ENCODE measurements around the gene NT5C2.

DNA sequence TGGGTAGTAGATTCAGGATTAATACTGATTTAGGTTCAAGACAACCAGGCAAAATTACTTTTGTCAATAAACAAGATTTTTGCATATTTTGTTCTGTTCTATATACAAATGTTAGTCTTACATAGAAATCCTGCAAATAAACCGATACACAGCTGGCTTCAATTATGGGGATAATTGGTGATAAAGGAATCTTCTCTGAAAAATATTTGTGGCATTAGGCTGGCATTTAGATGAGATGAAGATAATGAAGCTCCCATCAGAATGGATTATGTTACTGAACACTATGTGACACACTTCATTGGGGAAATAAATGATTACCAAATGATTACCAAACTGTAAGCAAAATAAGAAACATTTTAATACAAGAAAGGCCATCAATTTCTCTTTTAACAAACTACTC lies 65.8 kb downstream of the NT5C2 start:
- TF ChIP-seq POLR2AphosphoS5 (IDR thresholded peaks at IDR 0.05) (no peak), EP300 (IDR thresholded peaks at IDR 0.05) (no peak)
- TF ChIP-seq, protein P1, sequence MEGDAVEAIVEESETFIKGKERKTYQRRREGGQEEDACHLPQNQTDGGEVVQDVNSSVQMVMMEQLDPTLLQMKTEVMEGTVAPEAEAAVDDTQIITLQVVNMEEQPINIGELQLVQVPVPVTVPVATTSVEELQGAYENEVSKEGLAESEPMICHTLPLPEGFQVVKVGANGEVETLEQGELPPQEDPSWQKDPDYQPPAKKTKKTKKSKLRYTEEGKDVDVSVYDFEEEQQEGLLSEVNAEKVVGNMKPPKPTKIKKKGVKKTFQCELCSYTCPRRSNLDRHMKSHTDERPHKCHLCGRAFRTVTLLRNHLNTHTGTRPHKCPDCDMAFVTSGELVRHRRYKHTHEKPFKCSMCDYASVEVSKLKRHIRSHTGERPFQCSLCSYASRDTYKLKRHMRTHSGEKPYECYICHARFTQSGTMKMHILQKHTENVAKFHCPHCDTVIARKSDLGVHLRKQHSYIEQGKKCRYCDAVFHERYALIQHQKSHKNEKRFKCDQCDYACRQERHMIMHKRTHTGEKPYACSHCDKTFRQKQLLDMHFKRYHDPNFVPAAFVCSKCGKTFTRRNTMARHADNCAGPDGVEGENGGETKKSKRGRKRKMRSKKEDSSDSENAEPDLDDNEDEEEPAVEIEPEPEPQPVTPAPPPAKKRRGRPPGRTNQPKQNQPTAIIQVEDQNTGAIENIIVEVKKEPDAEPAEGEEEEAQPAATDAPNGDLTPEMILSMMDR (IDR thresholded peaks at IDR 0.05): no peak

All from sigmoid colon (tissue), 4 donors.